ENCODE measurements around the gene PPM1A. TPM values are rescaled to one million over a fixed set of nuclear protein-coding genes. Genes with fewer than 3 reads are reported as not detected.

The PPM1A gene
- total and polyA plus RNA-seq, 4 donors: 21.4 to 61.5 (median 33.6) TPM

DNA sequence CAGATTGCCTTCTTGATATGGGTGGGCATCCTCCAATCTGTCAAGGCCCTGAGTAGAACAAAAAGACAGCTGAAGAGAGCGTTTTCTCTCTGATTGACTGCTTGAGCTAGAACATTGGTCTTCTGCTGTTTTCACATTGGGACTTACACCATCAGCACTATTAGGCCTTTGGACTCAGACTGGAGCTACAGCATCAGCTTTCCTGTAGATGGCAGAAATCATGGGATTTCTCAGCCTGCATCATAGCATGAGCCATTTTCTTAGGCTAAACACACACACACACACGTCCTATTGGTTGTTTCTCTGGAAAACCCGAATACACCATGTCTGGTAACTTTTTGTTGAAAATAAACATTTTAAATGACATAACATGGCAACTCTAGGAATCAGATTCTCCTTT is 15.8 kb upstream of the PPM1A start:
- Histone ChIP-seq H3K4me3 (no peak overlapping the region), H3K9ac (ENCODE audit: insufficient read depth in 1 of 2, low read length in 2 of 2) (no peak overlapping the region), H3K4me1 (ENCODE audit: control insufficient read depth in 5 of 5, insufficient read depth in 5 of 5, low read length in 5 of 5) (no peaks in the 10 kb centered on the region), H3K36me3 (ENCODE audit: control insufficient read depth in 4 of 4, insufficient read depth in 4 of 4, low read length in 4 of 4) (no peaks in the 10 kb centered on the region), H3K9me3 (ENCODE audit: control insufficient read depth in 4 of 4, insufficient read depth in 3 of 4, low read length in 3 of 4) (peaks cover 0 to 5% (median 0%) of the 10 kb centered on the region in 4 donors), H3K27me3 (ENCODE audit: control insufficient read depth in 3 of 3, insufficient read depth in 3 of 3, low read length in 2 of 3) (no peaks in the 10 kb centered on the region), H3K27ac (ENCODE audit: low read depth in 1 of 2, low read length in 1 of 2) (no peak overlapping the region)
- WGBS, 2 donors: 85 to 93% methylated on average over 3 of the region's 3 CpGs
- no peak for ATAC-seq (ENCODE audit: insufficient read depth, low FRiP score)
- no peak for DNase-seq
- TF ChIP-seq, protein P1, sequence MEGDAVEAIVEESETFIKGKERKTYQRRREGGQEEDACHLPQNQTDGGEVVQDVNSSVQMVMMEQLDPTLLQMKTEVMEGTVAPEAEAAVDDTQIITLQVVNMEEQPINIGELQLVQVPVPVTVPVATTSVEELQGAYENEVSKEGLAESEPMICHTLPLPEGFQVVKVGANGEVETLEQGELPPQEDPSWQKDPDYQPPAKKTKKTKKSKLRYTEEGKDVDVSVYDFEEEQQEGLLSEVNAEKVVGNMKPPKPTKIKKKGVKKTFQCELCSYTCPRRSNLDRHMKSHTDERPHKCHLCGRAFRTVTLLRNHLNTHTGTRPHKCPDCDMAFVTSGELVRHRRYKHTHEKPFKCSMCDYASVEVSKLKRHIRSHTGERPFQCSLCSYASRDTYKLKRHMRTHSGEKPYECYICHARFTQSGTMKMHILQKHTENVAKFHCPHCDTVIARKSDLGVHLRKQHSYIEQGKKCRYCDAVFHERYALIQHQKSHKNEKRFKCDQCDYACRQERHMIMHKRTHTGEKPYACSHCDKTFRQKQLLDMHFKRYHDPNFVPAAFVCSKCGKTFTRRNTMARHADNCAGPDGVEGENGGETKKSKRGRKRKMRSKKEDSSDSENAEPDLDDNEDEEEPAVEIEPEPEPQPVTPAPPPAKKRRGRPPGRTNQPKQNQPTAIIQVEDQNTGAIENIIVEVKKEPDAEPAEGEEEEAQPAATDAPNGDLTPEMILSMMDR (IDR thresholded peaks at IDR 0.05; ENCODE audit: control extremely low read depth, extremely low read depth): no peak

- TF ChIP-seq, protein P1 (IDR thresholded peaks at IDR 0.05; ENCODE audit: control extremely low read depth, extremely low read depth): no peak
Observed at GRCh38 chr14:60233891-60234290, 15.1 kb upstream of the PPM1A start.

GRCh38 chr14:60235440-60235839 is 13.6 kb upstream of the PPM1A start:
- peaks cover 0 to 5% (median 0%) of the 10 kb centered on the region in 4 donors for H3K9me3 ChIP-seq (ENCODE audit: control insufficient read depth in 4 of 4, insufficient read depth in 3 of 4, low read length in 3 of 4)
- H3K27ac ChIP-seq (ENCODE audit: low read depth in 1 of 2, low read length in 1 of 2): peak overlapping the region in 1 of 2 donors; percentile 9
- no peaks in the 10 kb centered on the region for H3K36me3 ChIP-seq (ENCODE audit: control insufficient read depth in 4 of 4, insufficient read depth in 4 of 4, low read length in 4 of 4)
- DNase-seq (no peak), ATAC-seq (ENCODE audit: insufficient read depth, low FRiP score) (no peak)
- H3K27me3 ChIP-seq (ENCODE audit: control insufficient read depth in 3 of 3, insufficient read depth in 3 of 3, low read length in 2 of 3): no peaks in the 10 kb centered on the region
- H3K4me3 ChIP-seq: no peak overlapping the region
- H3K4me1 ChIP-seq (ENCODE audit: control insufficient read depth in 5 of 5, insufficient read depth in 5 of 5, low read length in 5 of 5): no peaks in the 10 kb centered on the region
- H3K9ac ChIP-seq (ENCODE audit: insufficient read depth in 1 of 2, low read length in 2 of 2): no peak overlapping the region
- TF ChIP-seq, protein P1 (IDR thresholded peaks at IDR 0.05; ENCODE audit: control extremely low read depth, extremely low read depth): no peak
- 78 to 91% methylated on average over 2 of the region's 2 CpGs for WGBS, 2 donors

More at GRCh38 chr14:60233891-60234290, 15.1 kb upstream of the PPM1A start:
- DNase-seq: no peak
- Histone ChIP-seq H3K36me3 (ENCODE audit: control insufficient read depth in 4 of 4, insufficient read depth in 4 of 4, low read length in 4 of 4) (no peaks in the 10 kb centered on the region), H3K27me3 (ENCODE audit: control insufficient read depth in 3 of 3, insufficient read depth in 3 of 3, low read length in 2 of 3) (no peaks in the 10 kb centered on the region), H3K4me3 (no peak overlapping the region), H3K9ac (ENCODE audit: insufficient read depth in 1 of 2, low read length in 2 of 2) (no peak overlapping the region), H3K9me3 (ENCODE audit: control insufficient read depth in 4 of 4, insufficient read depth in 3 of 4, low read length in 3 of 4) (peaks cover 0 to 5% (median 0%) of the 10 kb centered on the region in 4 donors), H3K27ac (ENCODE audit: low read depth in 1 of 2, low read length in 1 of 2) (no peak overlapping the region), H3K4me1 (ENCODE audit: control insufficient read depth in 5 of 5, insufficient read depth in 5 of 5, low read length in 5 of 5) (no peaks in the 10 kb centered on the region)
- no peak for ATAC-seq (ENCODE audit: insufficient read depth, low FRiP score)

GRCh38 chr14:60238955-60239354 is 10.1 kb upstream of the PPM1A start:
- TF ChIP-seq, protein P1 (IDR thresholded peaks at IDR 0.05; ENCODE audit: control extremely low read depth, extremely low read depth): no peak
- H3K4me1 ChIP-seq (ENCODE audit: control insufficient read depth in 5 of 5, insufficient read depth in 5 of 5, low read length in 5 of 5): no peaks in the 10 kb centered on the region
- H3K27ac ChIP-seq (ENCODE audit: low read depth in 1 of 2, low read length in 1 of 2): no peak overlapping the region
- WGBS, 2 donors: 65 to 82% methylated on average over 3 of the region's 3 CpGs
- no peaks in the 10 kb centered on the region for H3K9me3 ChIP-seq (ENCODE audit: control insufficient read depth in 4 of 4, insufficient read depth in 3 of 4, low read length in 3 of 4)
- H3K4me3 ChIP-seq: no peak overlapping the region
- DNase-seq: no peak
- H3K9ac ChIP-seq (ENCODE audit: insufficient read depth in 1 of 2, low read length in 2 of 2): no peak overlapping the region
- no peak for ATAC-seq (ENCODE audit: insufficient read depth, low FRiP score)
- H3K36me3 ChIP-seq (ENCODE audit: control insufficient read depth in 4 of 4, insufficient read depth in 4 of 4, low read length in 4 of 4): no peaks in the 10 kb centered on the region
- H3K27me3 ChIP-seq (ENCODE audit: control insufficient read depth in 3 of 3, insufficient read depth in 3 of 3, low read length in 2 of 3): no peaks in the 10 kb centered on the region
